Measurements from ENCODE around the gene PSMA2. TPM values are rescaled to one million over a fixed set of nuclear protein-coding genes. Genes with fewer than 3 reads are reported as not detected.

The PSMA2 gene
- total RNA-seq, 2 donors from 2014 or later = 50.7 to 61.8 TPM

- Histone ChIP-seq H3K4me3 (no peak overlapping the region), H3K27me3 (no peaks in the 10 kb centered on the region), H3K27ac (no peak overlapping the region), H3K9me3 (no peaks in the 10 kb centered on the region), H3K4me1 (no peaks in the 10 kb centered on the region), H3K36me3 (peaks cover 33% of the 10 kb centered on the region)
- no peak for TF ChIP-seq CTCF (IDR thresholded peaks at IDR 0.05)
- no peak for DNase-seq (ENCODE audit: low spot score)
Measured at GRCh38 chr7:42939457-42940240, 7.7 kb upstream of the PSMA2 start.

GRCh38 chr7:42935861-42936260, 3.9 kb upstream of the PSMA2 start:
- Histone ChIP-seq H3K27me3 (no peaks in the 10 kb centered on the region), H3K36me3 (peaks cover 33% of the 10 kb centered on the region), H3K9me3 (no peaks in the 10 kb centered on the region), H3K4me3 (no peak overlapping the region), H3K27ac (no peak overlapping the region), H3K4me1 (peaks cover 0 to 20% of the 10 kb centered on the region in 2 donors)
- no peak for TF ChIP-seq CTCF (IDR thresholded peaks at IDR 0.05)
- DNase-seq (ENCODE audit: low spot score) = no peak

GRCh38 chr7:42934291-42934690, 2.3 kb upstream of the PSMA2 start:
- peaks cover 0 to 35% of the 10 kb centered on the region in 2 donors for H3K4me1 ChIP-seq
- TF ChIP-seq CTCF (IDR thresholded peaks at IDR 0.05) = no peak

GRCh38 chr7:42932811-42933591, 1.0 kb upstream of the PSMA2 start:
- peaks cover 0 to 42% of the 10 kb centered on the region in 2 donors for H3K4me1 ChIP-seq

More at GRCh38 chr7:42934291-42934690, 2.3 kb upstream of the PSMA2 start:
- no peak overlapping the region for H3K4me3 ChIP-seq
- H3K36me3 ChIP-seq = peaks cover 27% of the 10 kb centered on the region
- no peak overlapping the region for H3K27ac ChIP-seq
- no peaks in the 10 kb centered on the region for H3K27me3 ChIP-seq
- H3K9me3 ChIP-seq = no peaks in the 10 kb centered on the region
- DNase-seq (ENCODE audit: low spot score) = no peak

GRCh38 chr7:42931447-42931833, 534 bp downstream of the PSMA2 start:
- no peak for DNase-seq (ENCODE audit: low spot score)
- Histone ChIP-seq H3K4me3 (peak overlapping the region; percentile 82 to 93), H3K36me3 (peaks cover 22% of the 10 kb centered on the region), H3K9me3 (no peaks in the 10 kb centered on the region), H3K4me1 (peaks cover 0 to 42% of the 10 kb centered on the region in 2 donors), H3K27ac (peak overlapping the region; percentile 72 to 84), H3K27me3 (no peaks in the 10 kb centered on the region)
- no peak for TF ChIP-seq CTCF (IDR thresholded peaks at IDR 0.05)

More at GRCh38 chr7:42932811-42933591, 1.0 kb upstream of the PSMA2 start:
- H3K36me3 ChIP-seq = peaks cover 19% of the 10 kb centered on the region
- TF ChIP-seq CTCF (IDR thresholded peaks at IDR 0.05) = no peak
- no peak for DNase-seq (ENCODE audit: low spot score)
- H3K9me3 ChIP-seq = no peaks in the 10 kb centered on the region
- peak overlapping the region; percentile 70 to 84 for H3K27ac ChIP-seq
- H3K4me3 ChIP-seq = peak overlapping the region; percentile 82 to 93
- H3K27me3 ChIP-seq = no peaks in the 10 kb centered on the region

Measured in right atrium auricular region (tissue), 2 donors.